NCI-H510A treated with DMSO at 0.1 percent for 48 hours (cell line): ENCODE results near the gene CC2D2B.
"Not testable (repeated sequence)": the region's sequence is repeated elsewhere in the genome, so short reads cannot be mapped to it uniquely, and the experiment has no call there.

ENCODE experiments used
- DNase-seq: peaks from one replicate; lab custom pipeline; 2025; lab: John Stamatoyannopoulos, UW

The CC2D2B gene

DNA sequence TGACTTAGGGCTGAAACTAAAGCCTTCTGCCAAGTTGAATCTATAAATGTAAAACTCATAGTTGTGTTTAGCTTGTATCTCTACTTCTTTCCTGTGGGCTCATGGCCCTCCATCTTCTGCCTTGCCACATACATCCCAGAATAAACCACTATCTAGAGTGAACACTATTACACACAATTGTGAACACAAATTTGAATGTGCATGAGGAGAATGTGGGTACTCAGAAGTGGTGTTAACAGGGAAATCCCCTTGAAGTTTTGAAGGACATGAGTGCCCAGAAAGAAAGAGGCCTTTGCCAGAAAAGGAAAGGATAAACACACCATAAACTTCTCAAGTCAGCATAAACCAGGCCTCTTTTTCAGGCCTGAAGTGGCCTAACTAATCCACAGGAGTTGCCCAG lies 115.4 kb downstream of the CC2D2B start:
- DNase-seq = no peak

DNA sequence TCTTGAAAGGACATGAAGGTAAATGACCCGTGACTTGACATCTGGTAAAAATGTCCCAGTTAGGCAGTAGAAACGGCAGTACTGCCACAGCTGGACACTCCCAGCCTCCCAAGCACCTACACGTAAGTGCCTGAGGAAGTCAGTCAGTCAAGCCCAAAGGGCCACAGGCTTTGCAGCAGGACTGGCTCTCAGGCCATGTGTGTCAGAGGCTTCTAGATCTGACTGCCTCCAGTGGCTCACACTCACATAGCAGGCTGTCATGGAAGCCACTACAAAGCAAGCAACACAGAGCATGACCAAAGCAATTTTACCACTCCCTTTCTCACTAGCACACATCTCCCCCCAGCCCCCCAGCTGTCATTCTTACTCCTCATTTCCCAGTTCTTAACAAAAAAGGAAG lies 117.8 kb downstream of the CC2D2B start:
- no peak for DNase-seq

- no peak for DNase-seq
Observed at GRCh38 chr10:96034625-96035024, 126.8 kb downstream of the CC2D2B start.

- DNase-seq = peak; percentile 28
Observed at GRCh38 chr10:96038476-96039387, 131.0 kb downstream of the CC2D2B start.

- no peak for DNase-seq
Observed at GRCh38 chr10:96041146-96041545, 133.4 kb downstream of the CC2D2B start.

DNA sequence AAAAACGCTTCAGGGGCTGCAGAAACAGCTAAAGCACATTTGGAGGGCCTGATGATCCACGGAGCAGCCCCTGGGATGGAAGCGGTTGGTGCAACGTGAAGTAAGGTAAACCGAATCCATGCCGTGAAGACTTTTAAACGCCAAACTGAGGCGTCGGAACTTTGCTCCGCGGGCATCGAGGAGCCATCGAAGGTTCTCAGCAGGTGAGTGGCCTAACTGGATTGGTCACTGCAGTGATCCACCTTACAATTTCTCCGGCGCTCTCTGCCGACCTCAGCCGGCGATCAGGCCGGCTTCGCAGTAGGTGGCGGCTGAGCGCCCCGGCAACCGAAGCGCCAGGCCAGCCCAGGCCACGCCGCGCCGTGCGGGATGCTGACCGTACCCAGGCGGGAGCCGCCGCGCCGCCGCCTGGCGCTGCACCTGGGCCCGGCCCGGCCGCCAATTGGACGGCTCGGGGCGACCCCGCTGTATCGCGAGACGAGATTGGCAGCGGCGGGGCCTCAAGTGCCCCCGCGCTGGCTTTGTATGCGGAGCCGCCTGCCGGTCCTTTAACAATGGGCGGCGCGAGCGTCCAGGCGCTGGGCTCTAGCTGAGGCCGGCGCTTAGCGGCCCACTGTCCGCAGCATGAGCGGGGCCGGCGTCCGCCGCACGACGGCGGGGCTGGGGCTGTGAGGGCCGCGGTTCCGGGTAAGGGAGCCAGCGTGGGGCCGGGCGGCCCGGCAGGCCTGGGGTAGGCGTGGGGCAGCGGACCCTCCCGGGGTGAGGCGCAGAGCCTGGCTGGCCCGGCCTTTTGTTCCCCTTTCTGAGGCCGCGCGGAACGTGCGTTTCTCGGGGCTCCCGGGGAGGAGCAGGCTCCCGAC lies 135.5 kb downstream of the CC2D2B start, which contains the start of gene CCNJ:
CCNJ (plus strand) TSS at position 551 of the 860 bp plus-strand sequence. CDS start 811 bp downstream, outside the sequence.
- peak; percentile 85 for DNase-seq

DNA sequence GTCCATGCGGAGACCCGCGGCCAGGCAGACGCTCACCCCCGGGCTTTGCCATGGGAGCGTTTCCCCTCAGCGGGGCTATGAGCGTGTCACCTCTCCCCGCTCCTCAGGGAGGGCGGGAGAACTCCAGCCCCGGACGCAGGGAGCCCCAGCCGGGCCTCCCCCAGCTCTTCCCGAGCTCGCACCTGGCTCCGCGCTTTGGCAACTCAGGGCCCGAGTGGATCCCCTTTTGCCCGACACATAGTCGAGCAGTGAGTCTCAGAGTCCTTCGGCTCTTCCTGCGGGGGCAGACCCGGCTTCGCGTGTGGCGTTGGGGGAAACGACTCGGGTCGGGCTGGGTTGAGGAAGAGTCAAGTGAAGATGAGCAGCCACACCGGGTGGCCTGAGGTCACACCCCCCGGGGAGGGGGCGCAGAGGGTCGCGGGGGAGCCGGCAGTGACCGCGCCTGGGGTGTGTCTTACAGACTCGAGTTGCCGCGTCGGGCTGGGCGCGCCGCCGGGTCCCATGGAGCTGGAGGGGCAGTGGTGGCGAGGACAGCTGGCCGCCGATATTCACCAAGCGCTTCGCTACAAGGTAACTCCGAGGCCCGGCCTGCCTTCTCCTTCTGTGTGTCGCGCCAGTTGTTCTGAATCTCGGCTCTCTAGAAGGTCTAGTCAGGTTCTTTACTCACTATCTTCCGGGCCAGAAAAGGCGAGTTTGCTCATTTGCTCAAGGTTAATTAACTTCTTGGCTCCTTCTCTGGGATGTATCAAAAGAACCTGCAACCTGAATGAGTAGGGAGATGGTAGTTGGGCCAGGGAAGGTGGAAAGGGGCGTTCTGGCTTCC lies 136.3 kb downstream of the CC2D2B start:
- DNase-seq = peak; percentile 33

DNA sequence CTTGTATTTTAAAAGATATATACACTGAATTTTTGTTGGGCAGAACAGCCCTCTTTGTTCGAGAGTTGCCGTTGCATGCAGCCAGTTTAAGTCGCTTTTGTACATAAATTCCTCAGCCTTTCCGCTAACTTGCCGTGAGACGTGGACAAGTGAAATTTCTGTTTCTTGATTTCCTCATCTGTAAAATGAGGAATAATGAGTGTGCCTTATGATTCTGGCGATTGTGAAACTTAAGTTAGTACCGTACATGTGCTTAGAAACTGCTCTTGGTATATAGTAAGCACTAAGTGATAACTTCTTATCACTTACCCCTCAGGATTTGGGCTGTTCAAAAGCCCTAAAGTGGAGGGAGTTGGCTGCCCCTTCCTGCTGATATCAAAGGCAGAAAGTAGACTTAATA lies 137.0 kb downstream of the CC2D2B start:
- DNase-seq = no peak

DNA sequence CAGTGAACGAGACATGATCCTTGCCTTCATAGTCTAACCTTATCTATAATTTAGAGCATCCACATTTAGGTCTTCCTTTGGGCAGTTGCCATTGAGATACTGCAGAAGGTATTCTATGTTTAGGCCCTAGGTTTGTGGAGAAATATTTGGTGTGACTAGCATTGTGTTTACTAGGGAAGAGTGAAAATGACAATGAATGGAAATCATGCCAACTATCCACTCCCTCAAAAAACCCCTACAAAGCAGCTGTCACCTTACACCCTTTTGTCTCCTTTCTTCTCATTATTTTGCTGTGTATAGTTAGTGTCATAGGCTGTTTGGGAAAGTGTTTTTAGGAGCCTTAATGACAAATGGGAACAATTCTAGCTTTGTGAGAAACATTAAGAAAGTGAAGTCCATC lies 138.8 kb downstream of the CC2D2B start:
- no peak for DNase-seq

GRCh38 chr10:96047004-96047649 lies 139.4 kb downstream of the CC2D2B start:
- DNase-seq = no peak

GRCh38 chr10:96047925-96048324 lies 140.2 kb downstream of the CC2D2B start:
- not testable (repeated sequence) for DNase-seq

- DNase-seq = no peak
Observed at GRCh38 chr10:96049340-96049739, 141.6 kb downstream of the CC2D2B start.

DNA sequence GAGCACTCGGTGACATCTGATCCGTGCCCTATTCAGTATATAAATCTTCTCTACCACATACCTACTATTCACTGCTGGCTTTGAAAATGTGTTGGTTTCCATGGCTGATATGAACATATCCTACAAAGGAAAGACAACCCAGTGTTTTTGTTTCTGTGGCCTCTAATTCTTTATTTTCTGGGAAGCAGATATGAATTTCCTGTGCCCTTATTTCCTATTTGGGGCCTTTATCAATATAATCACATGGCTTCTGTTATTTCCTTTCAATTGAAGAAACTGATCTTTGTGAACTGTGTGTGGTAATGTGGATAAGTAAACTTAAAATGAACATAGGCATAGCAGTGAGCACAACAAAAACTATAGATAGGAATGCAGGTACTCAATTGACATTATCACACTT lies 146.2 kb downstream of the CC2D2B start:
- DNase-seq = no peak

- DNase-seq = no peak
Observed at GRCh38 chr10:96056787-96057186, 149.0 kb downstream of the CC2D2B start.

DNA sequence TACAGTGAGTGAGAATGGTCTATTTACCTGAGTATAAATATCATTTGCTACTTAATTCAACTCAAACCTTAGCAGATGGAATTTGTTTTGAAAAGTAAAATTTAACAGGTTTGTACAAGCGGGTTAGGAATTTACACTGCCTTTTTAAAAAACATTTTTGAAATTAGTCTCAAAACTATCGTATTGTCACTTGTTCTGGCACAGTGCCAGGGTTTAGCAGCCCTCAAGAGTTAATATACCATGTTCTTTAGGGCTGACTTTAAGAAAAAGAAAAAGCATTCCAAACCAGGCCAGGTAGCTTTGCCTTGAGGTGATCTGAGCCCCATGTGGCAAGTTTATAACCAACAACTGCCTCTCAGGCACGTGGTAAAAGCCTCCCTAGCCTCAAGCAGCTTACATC lies 153.5 kb downstream of the CC2D2B start:
- DNase-seq = no peak

DNA sequence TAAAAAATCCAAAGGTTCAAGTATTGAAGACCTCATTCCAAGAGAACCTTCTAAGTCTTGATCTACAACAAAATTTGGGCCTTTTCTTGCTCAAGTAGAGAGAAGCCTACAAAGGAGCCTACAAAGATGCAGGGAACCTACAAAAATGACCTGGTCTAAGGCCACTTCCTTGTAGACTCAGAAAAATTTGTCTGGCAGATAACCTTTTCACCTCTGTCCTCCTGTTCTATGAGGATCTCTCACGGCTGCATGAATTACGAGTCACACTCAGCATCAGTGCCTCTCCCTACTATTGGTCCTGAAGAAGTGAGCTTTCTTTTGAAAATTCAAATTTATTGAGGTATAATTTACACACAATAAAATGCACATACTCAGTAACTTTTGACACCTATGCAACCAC lies 164.9 kb downstream of the CC2D2B start:
- DNase-seq = no peak

- no peak for DNase-seq
Observed at GRCh38 chr10:96073722-96074121, 165.9 kb downstream of the CC2D2B start.

DNA sequence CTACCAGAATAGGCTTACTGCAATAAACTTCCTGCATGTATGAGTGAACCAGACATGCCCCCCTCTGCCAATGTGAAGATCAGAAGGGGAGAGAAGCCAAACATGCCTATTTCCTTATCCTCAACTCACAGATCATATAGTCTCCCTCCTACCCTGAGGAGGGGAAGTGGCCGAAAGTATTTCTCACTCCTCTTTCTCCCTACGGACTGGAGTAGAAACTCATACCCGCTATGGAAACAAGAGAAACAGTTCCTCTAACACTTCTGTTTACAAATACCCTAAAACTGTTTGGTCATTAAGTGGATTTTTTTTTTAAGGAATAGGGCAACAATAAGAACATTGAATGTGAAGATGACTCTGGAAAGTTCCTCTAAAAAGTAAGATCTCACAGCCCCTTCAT lies 167.0 kb downstream of the CC2D2B start:
- no peak for DNase-seq

DNA sequence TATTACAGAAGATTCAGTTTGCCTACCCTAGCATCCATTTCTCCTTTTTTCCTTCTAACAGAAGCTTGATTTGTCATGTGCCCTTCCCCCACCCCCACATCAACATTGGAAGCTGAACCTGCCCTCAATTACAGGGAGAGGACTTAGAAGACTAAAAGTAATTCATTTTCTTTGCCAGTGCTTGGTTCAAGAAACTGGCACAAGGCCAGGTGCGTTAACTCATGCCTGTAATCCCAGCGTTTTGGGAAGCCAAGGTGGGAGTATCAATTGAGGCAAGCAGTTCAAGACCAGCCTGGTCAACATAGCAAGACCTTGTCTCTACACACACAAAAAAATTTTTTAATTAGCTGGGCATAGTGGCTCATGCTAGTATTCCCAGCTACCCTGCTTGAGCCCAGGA lies 168.2 kb downstream of the CC2D2B start:
- DNase-seq = no peak

GRCh38 chr10:96077156-96077555 lies 169.4 kb downstream of the CC2D2B start:
- no peak for DNase-seq

GRCh38 chr10:96082153-96082552 lies 174.4 kb downstream of the CC2D2B start:
- DNase-seq = peak; percentile 53
